CD1c-positive myeloid dendritic cell (primary cell): ENCODE measurements around the gene TET1.
"Not testable (repeated sequence)": the region's sequence is repeated elsewhere in the genome, so short reads cannot be mapped to it uniquely, and the experiment has no call there.

Source experiments
- DNase-seq: peaks from one replicate; pipeline ENCODE4 v3.0.0-alpha.2; 2016; ENCODE audit errors: extremely low spot score

The TET1 gene

DNA sequence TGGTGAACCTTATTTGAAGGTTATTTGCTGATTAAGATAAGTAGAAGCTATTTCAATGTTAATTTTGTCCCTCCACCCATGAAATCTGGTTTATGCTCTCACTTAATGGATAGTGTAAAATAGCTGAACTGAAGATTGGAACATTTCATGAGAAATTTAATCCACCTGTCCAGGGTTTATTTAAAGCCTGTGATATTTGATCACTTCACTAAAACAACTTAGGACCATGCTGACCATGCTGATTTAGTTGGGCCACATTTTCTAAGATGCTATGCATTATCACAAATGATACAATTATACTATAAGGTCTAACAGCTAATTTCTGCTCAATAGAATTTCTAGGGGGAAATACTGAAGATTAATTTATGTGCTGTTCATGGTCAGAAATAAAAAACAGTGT lies 53.8 kb downstream of the TET1 start:
- not testable (repeated sequence) for DNase-seq

GRCh38 chr10:68617691-68618090 lies 57.6 kb downstream of the TET1 start:
- not testable (repeated sequence) for DNase-seq

GRCh38 chr10:68618234-68618633 lies 58.1 kb downstream of the TET1 start:
- DNase-seq, result no peak

- no peak for DNase-seq
Measured at GRCh38 chr10:68619595-68619994, 59.5 kb downstream of the TET1 start.

DNA sequence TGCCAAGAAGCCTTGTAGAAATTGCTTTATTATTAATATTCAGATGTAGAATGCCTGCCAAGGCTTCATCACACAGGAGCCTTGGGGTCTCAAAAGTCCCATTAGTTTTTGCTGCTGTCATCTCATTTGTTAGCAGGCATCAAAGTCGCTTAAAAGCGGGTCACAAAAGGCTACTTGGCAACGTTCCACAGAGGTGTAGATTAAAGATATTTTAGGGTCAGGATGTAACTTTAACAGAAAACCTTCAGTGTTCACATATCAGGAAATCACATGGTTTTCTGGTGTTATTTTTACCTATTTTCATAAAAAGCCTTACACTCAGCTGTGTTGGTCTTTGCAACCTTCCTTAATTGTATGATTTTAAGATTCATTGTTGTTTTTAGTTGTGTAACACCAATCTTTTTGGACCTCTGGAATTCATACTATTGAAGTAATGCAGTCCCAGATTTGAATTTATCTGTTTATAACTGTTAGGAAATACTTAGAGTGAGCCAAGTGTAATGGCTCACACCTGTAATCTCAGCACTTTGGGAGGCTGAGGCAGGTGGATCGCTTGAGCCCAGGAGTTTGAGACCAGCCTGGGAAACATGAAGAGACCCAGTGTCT lies 65.3 kb downstream of the TET1 start:
- no peak for DNase-seq

- no peak for DNase-seq
Measured at GRCh38 chr10:68628576-68629127, 68.5 kb downstream of the TET1 start.

GRCh38 chr10:68632271-68632560 lies 72.1 kb downstream of the TET1 start:
- DNase-seq, result not testable (repeated sequence)

DNA sequence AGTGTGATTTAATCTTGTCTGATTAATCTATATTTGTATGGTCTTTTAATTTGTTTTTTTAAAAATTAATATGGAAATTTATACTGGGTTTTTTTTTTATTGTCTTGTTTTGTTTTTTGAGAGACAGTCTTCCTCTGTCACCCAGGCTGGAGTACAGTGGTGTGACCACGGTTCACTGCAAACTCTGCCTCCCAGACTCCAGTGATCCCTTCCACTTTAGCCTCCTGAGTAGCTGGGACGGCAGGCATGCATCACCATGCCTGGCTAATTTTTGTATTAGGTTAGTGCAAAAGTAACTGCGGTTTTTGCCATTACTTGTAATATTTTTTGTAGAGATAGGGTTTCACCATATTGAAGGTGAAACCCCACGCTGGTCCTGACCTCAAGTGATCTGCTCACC lies 73.1 kb downstream of the TET1 start:
- DNase-seq, result no peak

GRCh38 chr10:68633816-68634466 lies 73.8 kb downstream of the TET1 start:
- no peak for DNase-seq

DNA sequence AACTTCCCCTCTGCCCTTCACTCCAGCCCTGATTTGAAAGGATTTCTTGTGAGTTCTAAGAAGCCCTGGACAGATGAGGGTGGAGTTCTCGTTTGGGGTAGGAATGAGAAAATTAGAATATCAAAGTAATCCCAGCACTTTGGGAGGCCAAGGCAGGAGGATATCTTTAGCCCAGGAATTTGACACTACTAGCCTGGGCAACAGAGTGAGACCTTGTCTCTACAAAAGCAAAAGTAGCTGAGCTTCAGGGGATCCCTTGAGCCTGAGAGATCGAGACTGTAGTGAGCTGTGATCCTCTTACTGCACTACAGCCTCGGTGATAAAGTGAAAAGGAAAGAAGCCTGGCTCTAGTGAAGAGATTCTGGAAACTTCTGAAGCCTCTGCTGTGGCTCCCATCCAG lies 76.2 kb downstream of the TET1 start:
- no peak for DNase-seq

DNA sequence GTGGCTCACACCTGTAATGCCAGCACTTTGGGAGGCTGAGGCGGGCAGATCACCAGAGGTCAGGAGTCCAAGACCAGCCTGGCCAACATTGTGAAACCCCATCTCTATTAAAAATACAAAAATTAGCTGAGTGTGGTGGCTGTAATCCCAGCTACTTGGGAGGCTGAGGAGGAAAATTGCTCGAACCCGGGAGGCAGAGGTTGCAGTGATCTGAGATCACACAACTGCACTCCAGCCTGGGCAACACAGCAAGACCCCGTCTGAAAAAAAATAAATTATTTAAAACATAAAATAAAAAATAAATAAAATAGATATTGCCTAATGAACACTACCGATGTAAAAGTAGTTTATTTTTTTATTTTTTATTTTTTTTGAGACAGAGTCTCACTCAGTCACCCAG lies 83.4 kb downstream of the TET1 start:
- not testable (repeated sequence) for DNase-seq

DNA sequence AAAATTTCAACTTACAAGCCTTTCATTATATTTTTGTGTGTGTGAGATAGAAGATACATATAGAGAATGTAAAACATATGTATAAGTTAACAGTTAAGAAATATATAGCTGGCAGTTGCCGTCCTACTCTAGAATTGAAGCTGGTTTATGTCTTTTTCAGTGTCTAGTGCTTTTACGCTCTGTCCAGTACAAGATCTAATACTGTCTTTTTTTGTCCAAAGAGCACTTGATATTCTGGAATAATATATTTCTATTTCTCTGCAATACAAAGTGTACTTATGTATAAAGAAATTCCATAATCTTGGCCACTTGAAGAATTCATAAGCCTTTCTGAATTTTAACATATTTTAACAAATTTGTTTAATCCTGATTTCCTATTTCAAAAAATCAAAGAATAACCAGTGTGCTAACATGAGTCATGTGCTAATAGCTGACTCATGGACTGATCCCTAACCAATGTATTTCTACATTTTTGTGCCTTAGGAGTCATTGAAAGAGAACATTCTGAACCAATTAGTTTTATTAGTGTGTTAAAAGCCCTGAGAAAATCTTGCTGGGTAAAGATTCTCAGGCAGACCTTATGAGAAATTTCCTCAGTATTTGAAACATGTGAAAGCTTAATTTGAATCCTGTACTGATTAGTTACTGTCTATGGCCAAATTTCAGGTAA lies 87.7 kb downstream of the TET1 start:
- no peak for DNase-seq

DNA sequence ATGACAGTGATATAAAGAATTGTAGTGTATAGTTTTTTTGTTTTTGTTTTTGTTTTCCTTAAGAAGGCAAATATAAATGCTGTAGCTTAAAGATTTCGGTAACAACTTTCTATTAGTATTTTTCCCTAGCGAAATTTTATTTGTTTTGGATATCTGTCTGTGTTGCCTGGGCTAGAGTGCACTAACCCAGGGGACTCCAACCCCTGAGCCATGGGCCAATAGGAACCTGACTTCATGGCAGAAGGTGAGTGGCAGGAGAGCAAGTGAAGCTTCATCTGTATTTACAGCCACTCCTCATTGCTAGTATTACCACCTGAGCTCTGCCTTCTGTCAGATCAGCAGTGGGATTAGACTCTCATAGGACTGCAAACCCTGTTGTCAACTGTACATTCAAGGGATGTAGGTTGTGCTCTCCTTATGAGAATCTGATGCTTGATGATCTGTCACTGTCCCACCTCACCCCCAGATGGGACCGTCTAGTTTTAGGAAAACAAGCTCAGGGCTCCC lies 95.5 kb downstream of the TET1 start:
- no peak for DNase-seq

- DNase-seq, result no peak
Measured at GRCh38 chr10:68665841-68666240, 105.7 kb downstream of the TET1 start.

GRCh38 chr10:68666280-68666760 lies 106.2 kb downstream of the TET1 start:
- no peak for DNase-seq

GRCh38 chr10:68668231-68668630 lies 108.1 kb downstream of the TET1 start:
- DNase-seq, result no peak

DNA sequence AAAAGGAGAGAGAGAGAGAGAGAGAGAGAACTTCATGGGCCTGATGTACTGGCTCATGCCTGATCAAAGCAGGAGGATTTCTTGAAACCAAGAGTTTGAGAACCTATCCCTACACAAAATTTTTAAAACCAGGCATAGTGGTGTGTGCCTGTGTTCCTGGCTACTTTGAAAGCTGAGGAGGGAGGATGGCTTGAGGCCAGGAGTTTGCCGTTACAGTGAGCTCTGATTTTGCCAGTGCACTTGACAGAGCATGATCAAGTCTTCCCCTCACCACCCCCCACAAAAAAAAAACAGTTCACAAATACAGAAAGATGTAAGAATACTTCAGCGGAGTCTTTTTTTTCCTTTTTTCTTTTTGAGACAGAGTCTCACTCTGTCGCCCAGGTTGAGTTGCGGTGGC lies 108.8 kb downstream of the TET1 start:
- DNase-seq, result no peak

- no peak for DNase-seq
Measured at GRCh38 chr10:68684413-68684812, 124.3 kb downstream of the TET1 start.

GRCh38 chr10:68696018-68696417 lies 135.9 kb downstream of the TET1 start:
- DNase-seq, result no peak

GRCh38 chr10:68697106-68697505 lies 137.0 kb downstream of the TET1 start:
- no peak for DNase-seq

- no peak for DNase-seq
Measured at GRCh38 chr10:68700197-68700596, 140.1 kb downstream of the TET1 start.

GRCh38 chr10:68705548-68705947 lies 145.4 kb downstream of the TET1 start:
- no peak for DNase-seq

DNA sequence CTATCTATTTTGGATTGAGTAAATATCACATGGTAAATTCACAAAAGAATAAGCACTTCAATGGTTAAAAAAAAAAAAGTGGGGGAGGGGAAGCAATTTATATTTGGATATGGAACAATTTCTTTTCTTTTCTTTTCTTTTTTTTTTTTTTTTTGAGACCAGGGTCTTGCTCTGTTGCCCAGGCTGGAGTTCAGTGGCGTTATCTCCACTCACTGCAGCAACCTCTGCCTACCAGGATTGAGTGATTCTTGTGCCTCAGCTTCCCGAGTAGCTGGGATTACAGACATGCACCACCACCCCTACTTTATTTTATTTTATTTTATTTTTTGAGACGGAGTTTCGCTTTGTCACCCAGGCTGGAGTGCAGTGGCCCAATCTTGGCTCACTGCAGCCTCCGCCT lies 148.8 kb downstream of the TET1 start:
- not testable (repeated sequence) for DNase-seq
